ENCODE measurements around the gene SUPT3H. TPM values are rescaled to one million over a fixed set of nuclear protein-coding genes. Genes with fewer than 3 reads are reported as not detected.

SUPT3H gene
- polyA plus RNA-seq, 5 donors = 24.5 to 29.5 (median 26.6) TPM

GRCh38 chr6:45002390-45003105 is 375.2 kb downstream of the SUPT3H start:
- DNase-seq = no peak

- DNase-seq = no peak
Observed at GRCh38 chr6:45001663-45002062, 376.1 kb downstream of the SUPT3H start.

DNA sequence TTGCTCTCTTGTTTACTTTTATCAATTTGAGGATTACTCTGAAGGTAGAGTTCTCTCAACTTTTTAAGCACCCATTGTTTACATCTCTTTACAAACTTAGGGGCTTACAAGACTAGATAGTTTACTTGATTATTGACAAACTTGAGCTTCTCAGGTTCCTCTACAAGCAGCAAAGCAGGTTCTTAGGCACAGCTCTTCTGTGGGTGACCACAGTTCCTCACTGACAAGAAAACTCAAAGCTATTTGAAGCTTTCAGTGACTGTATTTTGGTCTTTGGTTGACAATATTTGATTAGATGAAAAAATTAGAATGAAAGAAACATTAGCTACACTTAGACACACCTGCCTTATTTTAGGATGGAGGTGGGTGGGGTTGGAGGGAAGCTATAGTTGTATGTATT is 376.9 kb downstream of the SUPT3H start:
- DNase-seq = no peak

DNA sequence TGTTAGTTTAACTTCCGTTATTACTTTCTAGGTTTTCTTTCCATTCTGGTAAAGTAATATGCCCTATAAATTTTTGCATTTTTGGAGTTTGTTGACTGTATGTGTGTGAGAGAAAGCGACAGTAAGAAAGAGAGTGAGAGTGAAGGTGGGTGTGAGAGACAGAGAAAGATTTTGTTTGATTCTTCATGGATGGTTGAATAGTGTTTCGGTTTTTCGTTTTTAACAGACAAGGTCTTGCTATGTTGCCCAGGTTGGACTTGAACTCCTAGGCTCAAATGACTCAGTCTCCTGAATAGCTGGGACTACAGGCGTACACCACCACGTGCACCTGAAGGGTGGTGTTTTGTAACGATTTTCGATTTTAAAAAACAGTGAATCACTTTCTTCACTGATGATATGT is 378.7 kb downstream of the SUPT3H start:
- DNase-seq = no peak

GRCh38 chr6:44995486-44996132 is 382.1 kb downstream of the SUPT3H start:
- no peak for DNase-seq

- no peak for DNase-seq
Observed at GRCh38 chr6:44989391-44989790, 388.3 kb downstream of the SUPT3H start.

GRCh38 chr6:44985006-44985405 is 392.7 kb downstream of the SUPT3H start:
- DNase-seq = no peak

DNA sequence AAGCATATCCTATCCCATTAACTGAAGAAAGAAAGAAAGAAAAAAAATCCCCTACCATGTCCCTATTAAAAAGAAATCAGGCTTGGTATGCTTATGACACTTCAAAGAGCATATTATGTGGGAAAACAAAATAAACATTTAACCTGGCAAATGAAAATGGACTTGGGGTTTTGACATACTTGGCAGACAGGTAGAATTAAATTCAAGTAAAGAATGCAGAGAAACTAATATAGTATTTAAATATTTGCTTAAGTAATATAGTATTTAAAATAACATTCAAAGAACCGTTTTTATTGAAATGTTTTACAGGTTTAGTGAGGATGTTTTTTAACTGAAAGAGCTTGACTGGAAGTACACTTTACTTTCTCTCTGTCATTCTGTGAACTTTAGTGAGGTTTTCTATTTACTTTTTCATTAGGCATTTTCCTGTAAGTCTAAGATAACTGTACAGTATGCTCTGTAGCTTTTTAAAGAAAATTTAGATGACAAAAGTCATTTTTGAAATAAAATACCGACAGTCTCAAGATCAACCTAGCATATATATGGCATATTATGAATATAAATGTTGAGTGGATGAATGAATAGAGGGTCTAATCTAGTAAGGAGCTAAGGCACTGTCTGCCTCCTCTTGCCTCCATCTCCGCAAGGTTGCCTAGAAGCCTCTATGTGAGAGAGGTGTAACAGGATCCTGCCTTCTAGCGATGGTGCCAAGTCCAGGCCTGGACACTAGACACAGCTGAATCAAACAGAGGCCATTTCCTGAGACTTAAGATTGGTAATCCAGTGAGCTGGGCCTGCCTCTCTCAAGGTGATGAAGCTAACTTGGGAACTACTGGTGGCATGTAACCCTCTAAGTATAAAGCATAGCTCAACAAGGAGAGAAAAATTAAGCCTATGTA is 394.0 kb downstream of the SUPT3H start:
- no peak for DNase-seq

- no peak for DNase-seq
Observed at GRCh38 chr6:44980841-44981240, 396.9 kb downstream of the SUPT3H start.

DNA sequence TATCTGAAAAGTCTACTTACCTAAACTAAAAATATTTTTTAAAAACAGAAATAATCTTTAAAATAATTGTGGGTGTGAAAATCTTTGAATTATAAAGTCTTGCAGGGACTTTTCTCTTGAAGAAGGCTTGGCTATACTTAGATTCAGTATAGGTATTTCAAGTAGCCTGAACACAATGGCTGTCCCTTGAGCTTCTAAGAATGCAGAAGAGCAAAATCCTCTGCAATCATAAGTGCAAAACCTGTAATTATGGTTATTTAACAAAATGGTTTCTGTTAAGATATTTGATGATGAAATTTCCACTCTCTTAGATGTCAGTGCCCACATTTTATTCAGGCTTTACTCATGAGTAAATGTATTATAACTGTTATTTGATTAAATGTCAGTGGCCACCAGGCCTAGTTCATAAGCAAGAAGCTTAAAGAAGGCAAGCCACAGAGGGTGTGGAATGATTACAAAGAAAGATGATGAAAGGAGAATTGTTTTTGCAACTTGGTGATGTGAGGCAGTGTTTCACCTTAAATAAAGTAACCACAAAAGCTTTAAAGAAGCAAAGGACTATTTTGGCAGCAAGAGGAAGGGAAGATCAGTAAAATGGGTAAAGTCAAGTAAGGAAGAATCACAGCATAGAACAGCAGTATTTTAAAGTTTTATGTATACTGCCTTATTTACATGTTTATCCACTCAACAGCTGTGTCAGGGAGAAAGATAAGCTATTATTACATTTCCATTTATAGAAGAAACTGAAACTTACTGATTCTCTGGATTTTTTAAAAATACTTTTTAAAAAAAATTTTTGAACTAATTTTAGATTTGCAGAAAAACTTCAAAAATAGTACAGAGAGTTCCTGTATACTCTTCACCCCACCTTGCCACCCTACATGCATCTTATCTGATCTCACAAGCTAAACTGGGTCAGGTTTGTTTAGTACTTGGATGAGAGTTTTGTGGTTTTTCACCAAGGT is 400.8 kb downstream of the SUPT3H start:
- DNase-seq = no peak

GRCh38 chr6:44974511-44974910 is 403.2 kb downstream of the SUPT3H start:
- DNase-seq = no peak

DNA sequence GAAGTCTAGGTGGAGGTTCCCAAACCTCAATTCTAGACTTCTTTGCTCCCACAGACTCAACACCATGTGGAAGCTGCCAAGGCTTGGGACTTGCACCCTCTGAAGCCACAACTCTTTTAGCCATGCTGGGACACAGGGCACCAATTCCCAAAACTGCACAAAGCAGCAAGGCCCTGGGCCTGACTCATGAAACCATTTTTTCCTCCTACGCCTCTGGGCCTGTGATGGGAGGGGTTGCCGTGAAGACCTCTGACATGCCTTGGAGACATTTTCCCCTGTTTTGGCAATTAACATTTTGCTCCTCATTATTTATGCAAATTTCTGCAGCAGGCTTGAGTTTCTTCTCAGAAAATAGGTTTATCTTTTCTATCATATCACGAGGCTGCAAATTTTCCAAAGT is 405.0 kb downstream of the SUPT3H start:
- DNase-seq = no peak

DNA sequence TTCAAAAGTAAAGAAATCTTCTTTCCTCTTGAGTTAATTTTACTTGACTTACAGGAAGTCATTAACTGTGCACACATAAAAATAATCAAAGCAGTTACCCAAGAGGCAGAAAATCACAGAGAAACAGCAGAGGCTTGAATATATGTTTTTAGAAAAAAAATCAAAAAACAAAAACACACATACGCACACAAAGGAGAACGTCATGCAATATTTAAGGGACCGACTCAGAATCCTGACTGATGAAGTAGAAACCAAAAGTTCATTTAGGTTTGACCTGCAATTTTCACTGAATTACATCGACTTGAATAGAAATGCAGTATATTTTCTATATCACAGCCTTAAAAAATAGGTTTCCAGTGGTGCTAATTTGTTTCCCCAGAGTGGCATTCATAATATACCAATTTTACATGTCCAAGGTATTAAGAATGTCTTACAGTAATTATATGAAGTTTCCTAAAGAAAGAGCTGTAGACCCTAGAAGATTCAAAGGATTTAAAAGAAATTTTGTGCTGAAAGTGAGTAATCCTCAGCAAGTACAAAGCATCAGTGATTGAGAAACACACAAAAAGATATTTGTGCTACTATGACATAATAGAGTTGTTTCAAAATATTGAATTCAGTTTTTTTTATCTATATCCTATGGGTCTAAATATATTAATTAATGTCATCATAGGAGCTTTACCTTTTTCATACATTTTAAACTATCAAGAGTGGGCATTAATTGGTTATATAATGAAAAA is 408.1 kb downstream of the SUPT3H start:
- DNase-seq = no peak

GRCh38 chr6:44967481-44967880 is 410.3 kb downstream of the SUPT3H start:
- no peak for DNase-seq

DNA sequence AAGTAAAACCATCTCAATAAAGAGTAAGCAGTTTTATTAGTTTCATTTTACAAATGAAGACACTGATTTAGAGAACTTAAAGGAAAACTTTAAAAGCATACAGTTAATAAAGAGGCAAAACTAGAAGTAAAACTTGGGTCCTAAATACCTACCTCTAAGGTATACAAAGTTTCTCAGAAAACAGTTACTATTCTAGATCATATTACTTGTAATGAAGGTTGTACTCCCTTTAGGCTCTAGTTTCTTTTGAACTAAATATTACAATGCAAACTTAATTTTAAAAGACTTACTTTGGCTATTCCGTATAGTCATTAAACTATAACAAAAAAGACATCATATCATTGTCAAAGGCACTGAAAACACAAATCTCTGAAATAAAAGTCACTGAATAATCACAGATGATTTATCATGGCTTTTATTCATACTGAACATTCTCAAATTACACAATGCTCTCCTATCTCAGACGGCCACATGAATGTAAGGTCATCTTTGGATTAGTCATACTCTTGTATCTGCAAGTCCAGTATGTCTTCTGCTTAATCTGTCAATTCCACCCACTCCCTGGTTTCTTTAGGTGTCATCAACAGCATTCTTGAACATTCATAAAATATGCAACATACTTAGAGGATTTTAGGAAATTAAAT is 411.2 kb downstream of the SUPT3H start:
- DNase-seq = no peak

DNA sequence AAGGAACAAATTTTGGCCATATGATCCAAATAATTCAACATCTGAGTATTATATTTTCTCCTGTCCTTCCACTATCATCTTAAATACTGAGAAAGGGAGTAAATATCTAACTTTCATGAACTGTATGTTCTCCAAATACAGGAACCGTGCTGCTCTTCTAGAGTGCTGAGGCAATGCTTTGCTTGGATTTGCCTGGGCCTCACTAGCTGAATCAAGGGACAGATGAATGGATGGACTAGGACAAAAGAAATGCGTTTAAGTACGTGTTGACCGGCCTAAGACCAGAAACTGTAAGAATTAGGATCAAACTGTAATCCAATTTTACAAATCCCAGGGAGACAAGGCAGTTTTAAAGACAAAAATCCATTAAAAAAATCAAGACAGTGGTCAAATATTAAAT is 412.0 kb downstream of the SUPT3H start:
- no peak for DNase-seq

DNA sequence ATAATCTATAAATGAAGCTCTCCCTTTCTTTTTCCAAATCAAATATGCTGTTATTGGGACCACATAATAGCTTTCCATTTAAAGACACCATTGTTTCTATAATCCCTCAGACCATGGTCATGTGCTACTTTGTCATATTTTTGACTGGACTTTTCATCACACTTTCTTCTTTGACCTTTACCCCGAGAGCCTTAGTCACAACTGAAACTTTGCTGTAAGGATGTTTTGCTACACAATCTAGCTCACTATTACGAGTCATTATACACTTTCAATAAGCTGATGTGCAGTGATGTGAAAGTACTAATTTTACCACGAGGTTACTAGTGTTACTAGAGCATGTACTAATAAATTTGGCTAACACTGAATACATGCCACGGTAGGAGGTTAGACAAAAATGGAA is 416.8 kb downstream of the SUPT3H start:
- no peak for DNase-seq

GRCh38 chr6:44959651-44960050 is 418.1 kb downstream of the SUPT3H start:
- no peak for DNase-seq

GRCh38 chr6:44957156-44957555 is 420.6 kb downstream of the SUPT3H start:
- no peak for DNase-seq

DNA sequence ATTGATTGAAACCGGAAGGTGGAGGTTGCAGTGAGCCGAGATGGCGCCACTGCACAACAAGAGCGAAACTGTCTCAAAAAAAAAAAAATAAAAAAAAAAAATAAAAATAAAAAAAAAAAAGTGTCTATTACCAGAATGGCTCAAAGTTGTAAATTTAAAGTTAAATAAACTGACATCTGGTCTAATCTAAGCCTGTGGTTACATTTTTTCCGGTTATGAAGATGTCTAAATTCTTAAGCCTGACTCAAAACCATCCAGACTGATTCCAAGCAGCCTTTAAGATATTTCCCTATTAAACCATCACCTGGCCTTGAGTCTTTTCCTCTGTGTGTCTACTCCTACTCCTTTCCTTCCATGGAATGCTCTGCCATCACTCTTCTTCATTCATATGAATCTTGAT is 421.3 kb downstream of the SUPT3H start:
- no peak for DNase-seq

Measured in right lung (tissue), 5 donors.